Fibroblast of skin of right quadriceps (primary cell): ENCODE measurements around the gene BCHE.
A peak's percentile ranks its signal among the peaks of the same experiment; 100 is the strongest.

Source experiments
- DNase-seq: peaks from one replicate; pipeline ENCODE4 v3.0.0-alpha.2; 2013

BCHE gene

GRCh38 chr3:165749241-165749640 lies 88.0 kb downstream of the BCHE start:
- DNase-seq: no peak

GRCh38 chr3:165748094-165748493 lies 89.1 kb downstream of the BCHE start:
- DNase-seq: peak; percentile 23

- no peak for DNase-seq
Measured at GRCh38 chr3:165746874-165747273, 90.3 kb downstream of the BCHE start.

- no peak for DNase-seq
Measured at GRCh38 chr3:165744025-165744424, 93.2 kb downstream of the BCHE start.

GRCh38 chr3:165742351-165742750 lies 94.9 kb downstream of the BCHE start:
- DNase-seq: no peak

- no peak for DNase-seq
Measured at GRCh38 chr3:165729756-165730155, 107.5 kb downstream of the BCHE start.

GRCh38 chr3:165728924-165729323 lies 108.3 kb downstream of the BCHE start:
- DNase-seq: no peak

- no peak for DNase-seq
Measured at GRCh38 chr3:165725296-165725695, 111.9 kb downstream of the BCHE start.
